GM19467 (cell line): ENCODE measurements around the gene TTC7B.

Experiments used
- ATAC-seq: cut with Tn5 transposase; IDR thresholded peaks from one replicate; pipeline ENCODE4 v1.9.1; 2021; ENCODE audit warnings: mild to moderate bottlenecking, moderate library complexity; ENCODE audit not compliant: unreplicated experiment

The TTC7B gene

DNA sequence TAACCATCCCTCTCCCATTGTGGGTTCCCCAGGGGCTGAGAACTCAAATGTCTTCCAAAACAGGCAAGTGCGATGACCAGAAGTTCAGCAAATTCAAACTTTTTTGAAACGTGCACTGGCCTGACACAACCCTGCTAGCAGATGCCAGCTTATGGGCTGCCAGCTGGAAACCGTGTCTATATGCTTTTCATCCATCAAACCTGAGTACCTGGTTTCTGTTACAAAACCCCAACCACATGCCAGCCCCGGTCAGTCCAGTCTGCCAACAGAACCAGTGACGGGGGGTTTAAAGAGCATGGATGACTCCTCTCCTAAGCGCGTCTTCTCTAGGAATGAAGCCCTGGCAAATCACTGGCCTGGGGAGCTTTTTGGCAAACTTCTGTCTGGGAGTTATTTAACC is 189.7 kb downstream of the TTC7B start:
- ATAC-seq: no peak

DNA sequence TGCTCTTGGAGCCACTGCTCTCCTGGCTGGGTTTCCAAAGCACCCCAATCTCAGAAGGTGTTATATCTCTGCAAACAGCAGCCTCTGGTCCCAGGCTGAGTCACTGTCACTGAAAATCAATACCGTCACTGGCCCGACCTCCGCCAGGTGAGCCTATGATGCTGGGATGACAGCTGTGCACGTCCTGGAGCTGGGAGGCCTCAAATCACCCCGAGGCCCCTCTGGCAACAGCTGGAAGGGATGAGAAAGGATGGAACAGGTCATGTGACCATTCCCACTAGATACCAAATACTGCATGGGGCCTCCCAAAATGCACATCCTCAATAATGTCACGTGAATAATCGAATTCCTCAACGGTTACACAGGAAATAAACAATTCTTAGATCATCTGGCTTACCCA is 190.8 kb downstream of the TTC7B start:
- ATAC-seq: no peak

DNA sequence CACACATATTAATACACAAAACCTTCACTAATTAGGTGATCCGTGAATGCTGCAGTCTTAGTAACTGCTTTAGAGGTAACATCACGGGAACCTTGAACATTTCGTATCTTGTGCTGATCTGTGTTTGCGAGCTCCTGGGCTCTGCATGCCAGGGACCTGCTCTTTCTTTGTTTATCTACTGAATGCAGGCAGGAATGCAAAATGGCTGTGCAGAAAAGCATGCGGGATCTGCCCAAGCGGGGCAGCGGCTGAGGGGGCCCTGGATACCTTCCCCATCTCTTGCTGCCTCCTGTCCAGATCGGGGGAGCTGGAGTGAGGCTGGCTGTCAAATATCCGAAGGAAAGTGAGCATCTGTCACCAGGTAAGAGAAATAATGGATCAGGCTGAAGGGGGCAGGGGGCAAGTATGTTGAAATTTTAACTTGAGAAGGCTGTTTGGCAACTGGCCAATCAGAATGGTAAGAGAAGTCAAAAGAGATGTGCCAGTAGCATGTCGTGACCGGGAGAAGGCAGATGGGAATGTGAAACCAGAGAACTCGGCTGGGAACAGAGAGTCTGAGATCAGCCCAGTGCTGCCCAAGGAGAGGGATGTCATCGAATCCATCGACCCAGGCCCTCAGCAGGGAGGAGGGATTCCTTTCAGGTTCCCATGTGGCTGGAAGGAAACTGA is 191.4 kb downstream of the TTC7B start:
- ATAC-seq: no peak

DNA sequence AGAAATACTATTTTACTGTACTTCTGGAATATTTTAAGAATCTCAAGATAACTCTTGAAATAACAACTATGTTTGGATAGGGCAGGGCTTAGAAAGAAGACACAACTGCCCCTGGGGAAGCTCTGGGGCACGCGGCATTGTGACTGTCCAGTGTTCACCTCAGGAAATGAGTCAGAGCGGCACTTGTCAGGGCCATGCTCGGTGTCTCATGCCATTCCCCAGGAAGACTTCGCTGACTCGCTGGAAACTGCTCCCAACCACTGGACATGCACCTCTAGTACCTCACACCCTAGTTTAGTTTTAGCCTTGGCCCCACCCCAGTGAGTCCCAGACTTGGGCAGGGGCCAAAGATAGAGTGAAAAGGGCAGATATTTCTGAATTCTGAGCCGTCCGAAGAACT is 192.0 kb downstream of the TTC7B start:
- ATAC-seq: no peak

DNA sequence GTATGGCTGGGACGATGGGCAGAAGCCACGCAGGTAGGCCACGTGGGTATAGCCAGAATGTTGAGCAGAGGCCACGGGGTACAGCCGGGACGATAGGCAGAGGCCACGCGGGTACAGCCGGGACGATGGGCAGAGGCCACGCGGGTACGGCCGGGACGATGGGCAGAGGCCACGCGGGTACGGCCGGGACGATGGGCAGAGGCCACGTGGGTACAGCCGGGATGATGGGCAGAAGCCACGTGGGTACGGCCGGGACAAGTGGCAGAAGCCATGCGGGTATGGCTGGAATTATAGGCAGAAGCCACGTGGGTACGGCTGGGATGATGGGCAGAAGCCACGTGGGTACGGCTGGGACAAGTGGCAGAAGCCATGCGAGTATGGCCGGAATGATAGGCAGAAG is 195.0 kb downstream of the TTC7B start:
- ATAC-seq: no peak

DNA sequence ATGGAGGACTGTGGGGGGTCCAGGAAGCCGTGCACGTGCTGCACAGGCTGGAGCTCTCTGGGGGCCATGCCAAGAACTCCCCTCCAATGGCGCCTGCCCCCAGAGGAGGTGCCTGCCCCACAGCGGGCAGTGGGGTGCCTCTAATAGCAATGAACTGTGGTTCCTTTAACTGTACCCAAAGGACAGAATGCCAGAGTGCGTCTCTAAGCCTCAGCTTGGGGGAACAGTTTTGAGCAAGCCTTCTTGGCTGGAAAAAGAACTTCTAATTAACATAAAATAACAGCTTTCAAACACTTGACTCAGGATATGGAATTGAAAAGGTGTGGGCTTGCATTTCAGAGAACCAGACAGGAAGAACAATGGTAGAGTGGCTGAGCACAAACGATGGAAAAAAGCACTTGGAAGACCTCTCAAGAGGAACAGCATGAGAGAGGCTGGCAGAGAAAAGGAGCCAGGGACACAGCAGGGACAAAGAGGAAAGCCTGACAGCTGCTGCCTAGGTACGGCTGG is 195.6 kb downstream of the TTC7B start:
- no peak for ATAC-seq

DNA sequence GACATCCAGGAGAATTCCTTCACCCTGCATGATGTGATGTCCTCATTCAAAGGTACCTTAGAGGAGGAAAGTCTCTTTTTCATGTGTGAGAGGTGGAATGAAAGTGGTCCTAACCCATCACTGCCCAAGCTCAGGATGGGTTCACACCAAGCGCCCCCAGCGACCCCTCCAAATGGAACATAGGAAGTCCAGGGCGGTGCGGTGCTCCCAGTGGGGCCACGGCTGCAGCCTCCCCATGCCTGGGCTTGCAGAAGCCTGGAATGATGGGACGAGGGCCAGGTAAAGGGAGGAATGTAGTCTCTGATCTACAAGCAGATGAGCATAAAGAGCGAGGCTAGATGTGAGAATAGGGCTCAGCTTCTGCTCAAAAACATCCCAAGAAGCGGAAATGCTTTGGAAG is 196.3 kb downstream of the TTC7B start:
- no peak for ATAC-seq

DNA sequence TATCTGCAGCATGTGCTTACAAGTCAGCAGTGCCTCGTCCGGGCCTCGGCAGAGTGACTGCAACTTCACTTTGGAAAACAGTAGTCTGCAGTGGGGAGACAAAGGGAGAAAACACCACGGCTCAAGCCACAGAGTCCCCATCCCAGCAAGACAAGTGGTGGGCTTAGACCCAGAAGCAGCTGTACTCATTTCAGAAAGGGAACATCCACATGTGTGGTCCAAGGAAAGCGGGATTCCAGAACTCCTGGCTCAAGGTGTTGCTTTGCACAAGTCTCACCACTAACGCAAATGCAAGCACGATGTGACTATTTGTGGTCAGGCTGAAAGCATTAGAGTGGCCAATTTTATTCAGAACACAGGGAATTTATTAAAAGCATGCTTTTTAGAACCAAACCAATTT is 198.3 kb downstream of the TTC7B start:
- no peak for ATAC-seq

DNA sequence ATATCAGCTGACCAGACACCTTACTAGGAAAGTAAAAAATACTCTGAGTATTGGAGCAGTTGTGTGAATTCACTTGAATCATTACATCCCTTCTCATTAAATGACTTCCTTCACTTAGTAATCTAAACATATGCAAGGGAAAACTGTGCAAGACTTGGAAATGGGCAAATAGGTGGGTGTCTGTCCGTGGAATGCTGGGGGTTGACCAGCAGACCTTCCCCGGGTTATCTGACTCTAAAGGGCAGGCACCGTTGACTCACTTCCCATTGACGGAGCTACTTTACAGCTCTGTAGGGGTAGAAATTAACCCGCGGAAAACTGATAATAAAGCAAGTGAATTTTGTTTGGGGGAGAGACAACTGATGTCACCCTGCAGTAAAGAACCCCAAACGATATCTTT is 199.3 kb downstream of the TTC7B start:
- ATAC-seq: no peak

DNA sequence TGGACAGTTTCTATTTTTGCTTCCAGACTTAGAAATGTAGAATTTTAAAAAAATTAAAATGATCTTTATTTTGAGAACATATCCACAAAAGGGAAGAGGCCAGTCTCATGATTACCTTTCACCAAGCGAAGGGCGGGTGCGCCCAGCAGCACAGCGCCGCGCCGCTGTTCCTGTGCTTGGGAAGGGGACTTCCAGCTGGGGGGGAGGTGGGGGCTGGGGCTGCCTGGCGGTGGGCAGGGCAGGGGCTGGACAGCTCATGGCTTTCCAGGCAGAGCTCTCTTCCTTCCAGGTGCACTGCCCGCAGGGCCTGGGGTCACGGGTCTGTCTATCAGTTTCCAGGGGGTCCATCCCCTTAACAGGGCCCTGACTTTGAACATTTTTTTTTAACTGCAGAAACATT is 199.9 kb downstream of the TTC7B start:
- ATAC-seq: no peak

DNA sequence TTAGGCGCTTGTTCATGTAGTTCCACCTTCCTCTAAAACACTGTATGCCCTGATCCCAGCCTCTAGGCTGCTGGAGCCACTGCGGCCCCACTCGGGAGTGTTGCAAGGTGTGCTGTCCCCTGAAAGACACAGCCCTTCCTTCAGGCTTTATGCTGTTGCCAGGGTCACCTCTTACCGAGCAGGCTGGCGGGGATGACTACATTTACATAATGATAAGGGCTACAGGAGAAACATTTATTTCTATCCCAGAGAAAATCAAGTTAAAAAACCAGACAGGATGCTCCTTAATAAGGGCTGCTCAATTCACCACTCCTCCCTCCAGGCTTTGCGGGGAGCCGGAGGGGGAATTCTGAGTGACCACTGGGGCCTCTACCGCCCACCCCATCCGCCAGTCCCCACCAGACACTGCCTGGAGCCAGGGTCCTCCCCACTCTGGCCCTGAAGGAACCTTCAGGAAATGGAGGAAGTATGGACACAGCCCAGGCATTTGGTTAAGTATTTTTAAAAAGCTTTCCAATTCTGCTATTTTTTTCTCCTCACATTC is 200.6 kb downstream of the TTC7B start:
- no peak for ATAC-seq

DNA sequence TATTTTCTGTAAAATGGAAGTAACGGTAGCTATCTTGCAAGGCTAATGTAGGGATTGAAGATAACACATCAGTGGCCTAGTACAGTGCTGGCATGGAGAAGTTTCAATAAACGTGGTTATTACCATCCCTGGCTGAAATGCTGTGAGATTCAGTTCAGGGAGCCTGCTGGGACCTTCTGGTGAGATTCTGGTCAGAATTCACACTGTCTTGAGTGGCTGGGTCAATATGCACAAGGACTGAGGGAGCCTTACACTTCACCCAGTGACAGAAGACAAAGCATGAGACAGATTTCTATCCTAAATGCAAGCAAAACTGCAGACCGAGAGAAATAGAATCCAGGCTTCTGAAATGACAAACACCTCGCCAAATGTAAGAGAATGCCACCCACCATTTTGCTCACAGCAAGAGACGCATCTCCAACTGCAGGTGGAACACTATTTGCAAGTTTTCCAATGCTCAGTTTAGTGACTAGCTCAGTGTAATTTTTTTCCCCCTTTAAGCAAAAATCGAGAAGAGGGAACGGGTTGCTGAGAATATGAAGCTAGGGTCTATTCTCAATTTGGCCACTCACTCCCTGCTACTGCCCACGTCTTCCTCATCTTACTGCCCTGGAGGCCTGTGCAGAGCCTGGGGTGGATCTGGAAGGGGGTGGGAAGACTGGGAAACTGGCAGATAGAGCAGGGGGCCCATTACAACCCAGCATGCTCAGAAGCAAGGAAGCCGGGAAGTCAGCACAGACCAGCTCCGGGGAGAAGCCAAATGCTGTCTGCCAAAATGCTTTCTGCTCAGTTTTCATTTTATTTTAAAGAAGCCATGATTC is 201.3 kb downstream of the TTC7B start:
- ATAC-seq: no peak

DNA sequence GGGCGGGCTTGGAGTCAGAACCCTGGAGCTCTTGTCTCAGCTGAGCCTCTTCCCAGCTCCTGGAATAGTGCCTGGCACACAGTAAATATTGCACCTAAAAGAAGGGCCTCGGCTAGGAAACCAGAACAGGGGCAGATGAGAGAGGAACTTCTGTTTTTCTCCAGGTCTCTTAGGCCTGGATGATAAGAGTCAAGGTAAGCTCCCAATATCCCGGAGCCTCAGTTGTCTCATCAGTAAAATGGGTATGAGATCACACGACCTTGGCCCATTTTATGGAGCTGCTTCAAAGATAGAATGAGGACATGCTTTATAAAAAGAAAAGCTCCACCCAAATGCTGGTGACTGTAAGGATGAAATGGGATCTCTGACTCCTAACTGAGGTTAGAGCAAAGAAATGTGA is 202.2 kb downstream of the TTC7B start:
- no peak for ATAC-seq

DNA sequence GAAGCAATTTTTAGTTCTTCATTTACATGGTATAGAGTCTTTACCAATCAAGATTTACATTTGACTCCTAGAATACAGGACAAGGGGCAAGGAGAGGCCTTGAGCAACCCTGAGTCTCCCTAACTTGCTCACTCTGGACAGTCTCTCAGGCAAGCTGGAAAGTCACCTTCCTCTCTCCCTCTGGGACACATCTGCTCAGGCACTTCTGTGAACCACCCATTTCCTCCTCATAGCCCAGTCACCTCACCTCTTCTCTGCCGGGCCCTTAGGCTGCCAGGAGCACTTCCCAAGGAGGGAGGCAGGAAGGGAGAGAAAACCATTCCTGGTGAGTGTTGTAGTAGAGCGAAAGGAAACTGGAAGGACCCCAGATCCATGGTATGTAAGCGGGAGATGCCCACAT is 202.8 kb downstream of the TTC7B start:
- no peak for ATAC-seq

DNA sequence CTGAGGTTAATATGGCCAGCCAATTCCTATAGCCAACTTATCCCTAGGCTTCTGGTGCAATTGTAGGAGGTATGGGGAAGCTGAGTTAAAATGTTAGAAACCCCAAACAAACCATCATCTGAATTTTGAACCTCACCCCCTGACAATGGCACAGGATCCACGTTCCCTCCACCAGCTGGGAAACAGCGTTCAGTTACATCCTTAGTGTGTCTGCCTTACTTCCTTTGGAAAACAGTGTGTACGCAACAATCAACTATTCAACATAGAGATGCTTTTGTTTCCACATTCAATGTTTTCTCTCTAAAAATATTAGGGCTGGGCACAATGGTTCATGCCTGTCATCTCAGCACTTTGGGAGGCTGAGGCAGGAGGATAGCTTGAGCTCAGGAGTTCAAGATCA is 203.4 kb downstream of the TTC7B start:
- no peak for ATAC-seq

DNA sequence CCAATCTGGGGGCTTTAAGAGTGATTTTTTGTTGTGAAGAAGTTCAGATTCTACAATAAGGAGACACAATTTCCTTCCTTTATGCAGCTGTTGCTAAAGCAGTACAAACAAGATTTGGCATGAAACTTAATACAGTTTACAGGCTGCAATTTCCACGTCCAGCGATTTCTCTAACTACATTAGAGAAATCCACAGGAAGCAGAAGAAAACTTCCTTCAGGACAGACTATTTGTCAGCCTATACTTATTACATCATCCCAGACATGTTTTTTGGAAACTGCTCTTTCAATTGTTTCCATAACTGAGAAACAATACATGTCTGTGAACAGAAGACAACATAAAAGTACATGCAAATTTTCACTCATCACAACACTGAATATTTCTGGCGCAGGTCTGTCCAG is 204.3 kb downstream of the TTC7B start:
- no peak for ATAC-seq

DNA sequence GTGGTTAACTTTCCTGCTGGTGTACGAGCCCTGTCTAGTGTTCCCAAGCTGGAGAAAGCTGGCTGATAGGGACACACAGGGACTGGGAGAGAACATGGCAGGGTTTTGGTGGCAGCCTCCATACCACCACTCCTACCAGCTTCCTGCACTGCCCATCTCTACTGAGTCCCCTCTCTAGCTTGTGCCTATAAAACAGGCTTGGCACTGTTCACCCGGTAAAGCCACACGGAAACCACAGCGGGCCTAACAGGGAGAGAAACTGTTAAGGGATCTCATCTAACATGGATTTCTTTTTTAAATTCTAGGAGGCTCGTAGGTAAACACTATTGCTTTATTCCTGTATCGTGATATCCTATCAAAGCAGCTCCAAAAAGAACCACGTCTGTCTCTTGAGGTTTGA is 204.7 kb downstream of the TTC7B start:
- no peak for ATAC-seq

DNA sequence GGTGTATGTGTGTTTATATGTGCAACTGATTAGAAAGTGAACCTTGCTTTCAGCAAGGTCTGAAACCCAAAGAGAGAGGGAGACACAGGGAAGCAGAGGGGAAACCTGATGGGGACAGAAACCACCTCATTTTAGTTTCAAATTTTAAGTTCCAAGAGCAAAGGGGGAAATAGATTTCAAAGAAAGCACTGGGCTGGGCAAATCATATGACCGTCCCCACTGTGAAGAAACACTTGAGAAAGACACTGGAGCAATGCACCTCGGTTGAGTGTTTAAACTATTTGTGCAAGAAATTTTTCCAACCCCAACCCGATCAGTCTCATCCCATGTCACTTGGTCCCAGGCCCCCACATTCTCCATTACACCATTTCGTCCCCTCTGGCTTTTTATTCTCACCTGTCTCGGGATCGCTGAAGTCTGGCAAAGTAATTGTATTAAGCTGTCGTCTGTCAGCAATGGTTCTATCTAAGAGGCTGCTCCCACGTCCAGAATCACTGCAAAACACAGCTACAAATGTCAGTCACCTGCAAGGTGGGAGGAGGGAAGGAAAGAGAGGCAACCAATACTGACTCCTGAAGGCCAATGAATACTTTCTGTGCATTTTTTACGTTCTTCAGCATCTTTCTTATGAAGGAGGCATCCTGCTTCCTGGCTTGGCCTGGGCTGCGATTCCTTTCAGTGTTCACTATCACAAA is 205.7 kb downstream of the TTC7B start:
- no peak for ATAC-seq

DNA sequence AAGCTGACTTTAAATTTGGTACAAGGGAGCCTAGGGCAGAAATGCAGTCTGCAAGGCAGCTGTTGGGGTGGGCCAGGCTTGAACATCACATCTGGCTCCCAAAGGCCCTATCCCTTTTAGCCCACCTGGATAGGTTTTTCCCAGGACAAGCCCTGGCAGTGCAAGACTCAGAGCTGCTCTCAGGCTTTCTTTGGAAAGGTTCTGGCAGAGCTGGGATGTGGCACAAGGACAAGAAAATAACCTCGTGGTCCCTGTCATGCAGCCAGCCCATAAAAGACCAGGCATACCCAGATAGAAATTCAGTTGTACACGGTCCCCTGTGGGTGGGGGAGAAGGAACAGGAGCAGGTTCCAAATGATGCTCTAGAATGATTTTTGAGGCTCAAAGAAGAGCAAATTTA is 206.9 kb downstream of the TTC7B start:
- no peak for ATAC-seq

DNA sequence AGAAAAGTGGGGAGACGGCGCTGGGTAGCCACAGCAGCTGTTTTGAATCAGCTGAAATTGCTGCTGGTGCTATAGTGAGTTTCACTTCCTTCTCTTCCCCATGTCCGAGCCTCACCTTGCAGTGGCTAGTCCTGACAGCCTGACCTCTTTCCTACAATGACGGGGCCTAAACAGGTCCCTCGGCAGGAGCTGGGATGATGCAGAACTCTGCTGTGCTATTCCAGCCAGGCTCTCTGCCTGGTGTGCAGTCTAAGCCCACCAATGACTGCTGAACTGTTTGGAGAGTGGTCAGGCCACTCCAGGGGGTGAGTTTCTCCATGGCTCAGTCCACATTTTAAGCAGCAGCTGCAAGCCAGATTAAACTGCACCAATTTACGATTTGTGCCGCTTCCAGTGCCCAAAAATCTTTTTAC is 207.3 kb downstream of the TTC7B start:
- ATAC-seq: no peak

DNA sequence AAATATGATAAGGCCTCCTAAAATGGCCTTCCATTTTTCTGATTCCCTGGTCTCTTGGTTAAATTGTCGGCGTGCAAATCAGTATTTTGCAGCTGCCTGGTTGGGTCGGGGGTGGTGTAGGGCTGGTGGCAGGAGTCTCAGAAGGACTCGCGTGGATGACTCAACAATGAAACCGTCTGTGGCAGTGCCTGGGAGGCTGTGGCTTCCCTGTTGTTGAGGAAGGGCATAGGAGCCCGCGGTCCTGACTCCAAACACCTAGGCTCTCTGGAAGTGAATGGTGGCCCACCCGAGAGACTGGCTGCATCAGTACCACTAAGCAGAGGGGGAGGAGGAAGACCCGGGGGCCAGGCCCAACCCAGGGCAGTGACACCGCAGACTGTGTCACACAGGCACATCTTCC is 207.9 kb downstream of the TTC7B start:
- no peak for ATAC-seq

DNA sequence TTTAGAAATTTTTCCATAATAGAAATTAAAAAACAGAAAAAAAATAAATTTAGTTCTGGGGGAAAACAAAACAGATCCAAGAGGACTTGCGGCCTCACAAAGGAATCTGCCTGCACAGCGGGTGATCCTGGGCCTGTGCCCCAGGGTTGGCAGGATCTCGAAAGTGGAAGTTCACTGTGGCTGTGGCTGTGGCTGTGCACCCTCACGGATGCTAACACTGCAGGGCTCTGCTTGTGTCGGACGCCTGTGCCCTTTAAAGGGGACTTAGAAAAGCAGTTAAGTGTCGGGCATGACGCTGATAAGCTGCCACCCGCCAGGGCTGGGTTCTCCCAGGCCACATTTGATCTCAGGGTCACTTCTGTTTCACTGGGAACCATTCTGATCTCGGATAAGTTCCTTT is 209.1 kb downstream of the TTC7B start:
- ATAC-seq: no peak
